ENCODE measurements around the gene ADAMTSL1. TPM values are rescaled to one million over a fixed set of nuclear protein-coding genes. Genes with fewer than 3 reads are reported as not detected.

ADAMTSL1 gene
- total and polyA plus RNA-seq, 2 of the 8 experiments (the other 6 are each of a cell fraction or from before 2014, with no cell fraction given): 0.84 to 1.1 TPM

- TF ChIP-seq E2F6 (IDR thresholded peaks at IDR 0.05) (no peak), JUND (IDR thresholded peaks at IDR 0.05; ENCODE audit: low read length) (no peak), RFX5 (IDR thresholded peaks at IDR 0.05; ENCODE audit: borderline replicate concordance, low read depth, low read length) (no peak), RNF2 (IDR thresholded peaks at IDR 0.05; ENCODE audit: borderline replicate concordance, low read depth, low read length, missing control alignments, poor library complexity, severe bottlenecking) (no peak)
These were observed 155.2 kb downstream of the ADAMTSL1 start (continued) for GRCh38 chr9:18629136-18629535.

All from H1 (cell line).